TTC549 (cell line): Measurements from ENCODE around the gene MINDY4.

ENCODE experiments used
- FAIRE-seq: peaks from 2 replicates; lab custom pipeline; 2012; peaks lifted over from hg19 to GRCh38; lab: Jason Lieb, UNC

The MINDY4 gene

DNA sequence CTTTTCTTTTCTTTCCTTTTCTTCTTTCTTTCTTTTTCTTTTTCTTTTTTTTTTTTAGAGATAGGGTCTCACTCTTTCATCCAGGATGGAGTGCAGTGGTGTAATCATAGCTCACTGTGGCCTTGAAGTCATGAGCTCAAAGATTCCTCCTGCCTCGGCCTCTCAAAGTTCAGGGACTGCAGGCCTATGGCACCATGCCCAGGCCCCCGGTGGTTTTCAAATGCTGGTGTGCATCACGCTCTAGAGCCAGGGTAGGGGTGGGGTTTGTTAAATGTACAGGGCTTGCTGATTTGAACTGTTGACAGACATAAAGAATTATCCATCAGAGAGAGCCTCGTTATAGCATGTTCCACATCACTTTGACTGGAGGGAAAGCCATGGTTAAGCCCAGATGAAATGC lies 5.8 kb downstream of the MINDY4 start:
- no peak for FAIRE-seq

DNA sequence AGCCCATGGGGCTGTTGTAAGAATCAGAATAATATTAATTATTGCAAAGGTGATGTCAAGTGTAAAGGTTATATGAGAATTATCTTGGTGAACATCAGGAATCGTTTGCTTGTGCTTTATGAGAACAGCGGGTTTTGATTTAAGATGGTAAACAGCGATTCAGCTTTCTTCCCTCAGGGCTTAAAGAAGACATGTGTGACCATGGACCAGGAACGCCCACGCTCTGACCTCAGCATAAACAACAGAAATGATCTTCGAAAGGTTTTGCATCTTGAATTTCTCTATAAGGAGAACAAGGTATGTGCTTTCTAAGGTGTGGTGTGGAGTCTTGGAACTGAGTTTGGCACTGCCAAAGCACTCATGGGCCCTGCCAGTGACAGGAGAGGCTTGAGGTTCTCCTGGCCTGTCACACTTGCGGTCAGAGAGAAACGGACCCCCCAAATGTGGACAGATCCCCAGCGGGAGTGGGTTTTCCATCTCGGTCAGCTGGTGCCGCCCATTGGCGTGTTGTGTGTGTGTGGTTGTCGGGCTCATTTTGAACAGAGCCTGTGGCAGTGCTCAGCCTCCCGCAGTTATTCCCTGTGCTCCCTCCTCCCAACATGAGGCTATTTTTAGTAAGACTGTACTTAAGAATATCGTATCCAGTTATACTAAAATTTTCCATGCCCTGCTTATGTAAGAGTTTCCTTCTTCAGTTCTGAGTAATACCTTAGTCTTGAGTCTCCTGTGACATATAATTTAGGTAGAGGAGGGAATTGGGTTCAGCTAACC lies 7.2 kb downstream of the MINDY4 start:
- no peak for FAIRE-seq

- FAIRE-seq, result no peak
Observed at GRCh38 chr7:30779574-30779973, 8.4 kb downstream of the MINDY4 start.

DNA sequence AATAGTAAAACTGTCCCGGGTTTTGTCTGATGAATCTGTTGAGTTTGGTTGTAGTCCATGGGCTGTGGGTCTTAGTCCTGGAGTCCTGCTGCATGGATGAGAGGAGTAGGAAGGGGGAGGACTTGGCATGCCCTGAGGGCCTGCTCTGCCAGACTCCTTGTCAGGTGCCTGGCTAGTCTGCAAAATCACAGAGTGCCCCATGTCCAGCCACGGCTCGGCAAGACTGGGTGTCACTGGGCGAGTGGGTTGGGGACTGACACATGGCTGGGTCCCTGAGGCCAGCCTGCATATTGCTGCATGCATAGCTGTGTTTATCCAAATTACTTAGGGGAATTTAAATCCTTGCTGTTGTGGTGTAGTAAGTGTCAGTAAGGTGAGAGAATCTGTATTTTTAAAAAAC lies 9.7 kb downstream of the MINDY4 start:
- no peak for FAIRE-seq

- FAIRE-seq, result no peak
Observed at GRCh38 chr7:30782690-30783089, 11.5 kb downstream of the MINDY4 start.

DNA sequence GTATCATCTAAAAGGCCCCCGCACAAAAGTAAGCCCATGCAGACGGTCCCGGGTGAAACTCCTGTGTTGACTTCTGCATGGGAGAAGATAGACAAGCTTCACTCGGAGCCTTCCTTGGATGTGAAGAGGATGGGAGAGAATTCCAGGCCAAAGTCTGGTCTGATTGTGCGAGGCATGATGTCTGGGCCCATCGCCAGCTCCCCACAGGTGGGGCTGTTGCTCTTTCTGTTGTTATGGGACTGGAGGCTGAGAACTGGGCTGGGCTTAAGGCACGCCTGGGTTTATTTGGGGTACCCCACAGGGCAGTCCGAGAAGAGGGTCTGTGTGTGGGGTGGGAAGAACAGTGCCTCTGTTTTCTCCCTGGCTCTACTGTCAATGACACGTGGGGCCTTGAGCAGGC lies 14.6 kb downstream of the MINDY4 start:
- FAIRE-seq, result no peak

DNA sequence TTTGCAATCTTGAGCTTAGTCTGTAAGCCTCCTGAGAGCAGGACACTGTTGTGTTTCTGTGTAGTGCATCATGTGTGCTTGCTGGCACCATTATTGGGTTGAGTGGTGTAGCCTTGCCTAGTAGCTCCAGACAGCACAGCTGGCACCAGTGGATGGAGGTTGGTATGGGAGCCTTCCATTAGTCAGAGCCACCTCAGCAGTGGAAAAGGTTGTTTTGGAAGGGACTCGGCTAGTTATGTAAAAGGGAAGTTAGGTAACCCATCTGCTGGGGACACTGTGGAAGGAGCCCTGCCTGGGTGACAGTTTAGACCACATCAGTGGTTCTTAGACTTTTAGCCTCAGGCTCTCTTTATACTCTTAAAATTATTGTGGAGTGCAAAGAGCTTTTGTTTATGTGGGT lies 16.3 kb downstream of the MINDY4 start:
- no peak for FAIRE-seq

- FAIRE-seq, result no peak
Observed at GRCh38 chr7:30788640-30789333, 17.6 kb downstream of the MINDY4 start.

DNA sequence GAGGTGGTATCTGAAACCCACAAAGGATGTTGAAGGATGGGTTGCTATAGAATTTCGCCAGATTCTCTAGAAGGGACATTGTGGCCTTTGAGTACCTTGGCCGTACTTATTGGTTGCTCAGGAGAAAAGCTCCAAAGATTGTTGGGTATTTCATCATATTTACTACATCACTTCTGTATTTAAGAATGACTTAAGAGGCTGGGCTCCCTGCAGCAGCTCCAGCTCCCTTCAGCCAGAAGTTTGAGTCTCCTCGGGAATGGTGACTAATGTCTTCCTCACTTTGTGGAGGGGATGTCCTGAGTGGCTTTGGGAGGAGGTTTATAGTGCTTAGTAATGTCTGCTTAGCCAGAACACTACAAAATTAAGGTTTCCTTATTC lies 18.1 kb downstream of the MINDY4 start:
- FAIRE-seq, result no peak

DNA sequence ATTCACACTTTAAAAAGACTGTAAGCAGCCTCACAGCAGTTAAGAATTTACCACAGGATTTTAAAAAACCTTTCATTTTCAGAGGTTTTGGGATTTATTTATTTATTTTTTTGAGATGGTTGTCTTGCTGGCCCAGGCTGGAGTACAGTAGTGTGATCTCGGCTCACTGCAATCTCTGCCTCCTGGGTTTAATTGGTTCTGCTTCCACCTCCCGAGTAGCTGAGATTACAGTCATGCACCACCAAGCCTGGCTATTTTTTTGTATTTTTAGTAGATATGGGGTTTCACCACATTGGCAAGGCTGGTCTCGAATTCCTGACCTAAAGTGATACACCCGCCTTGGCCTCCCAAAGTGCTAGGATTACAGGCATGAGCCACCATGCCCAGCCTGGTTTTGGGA lies 19.1 kb downstream of the MINDY4 start:
- no peak for FAIRE-seq

DNA sequence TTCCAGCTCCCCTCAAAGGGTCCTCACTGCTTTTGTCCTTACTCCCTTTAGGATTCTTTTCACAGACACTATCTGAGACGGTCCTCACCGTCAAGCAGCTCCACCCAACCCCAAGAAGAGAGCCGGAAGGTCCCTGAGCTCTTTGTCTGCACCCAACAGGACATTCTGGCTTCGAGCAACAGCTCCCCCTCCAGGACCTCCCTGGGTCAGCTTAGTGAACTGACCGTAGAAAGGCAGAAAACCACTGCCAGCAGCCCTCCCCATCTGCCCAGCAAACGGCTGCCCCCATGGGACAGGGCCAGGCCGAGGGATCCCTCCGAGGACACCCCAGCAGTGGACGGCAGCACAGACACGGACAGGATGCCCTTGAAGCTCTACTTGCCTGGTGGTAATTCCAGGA lies 19.9 kb downstream of the MINDY4 start:
- no peak for FAIRE-seq

- FAIRE-seq, result no peak
Observed at GRCh38 chr7:30795161-30795948, 24.1 kb downstream of the MINDY4 start.

DNA sequence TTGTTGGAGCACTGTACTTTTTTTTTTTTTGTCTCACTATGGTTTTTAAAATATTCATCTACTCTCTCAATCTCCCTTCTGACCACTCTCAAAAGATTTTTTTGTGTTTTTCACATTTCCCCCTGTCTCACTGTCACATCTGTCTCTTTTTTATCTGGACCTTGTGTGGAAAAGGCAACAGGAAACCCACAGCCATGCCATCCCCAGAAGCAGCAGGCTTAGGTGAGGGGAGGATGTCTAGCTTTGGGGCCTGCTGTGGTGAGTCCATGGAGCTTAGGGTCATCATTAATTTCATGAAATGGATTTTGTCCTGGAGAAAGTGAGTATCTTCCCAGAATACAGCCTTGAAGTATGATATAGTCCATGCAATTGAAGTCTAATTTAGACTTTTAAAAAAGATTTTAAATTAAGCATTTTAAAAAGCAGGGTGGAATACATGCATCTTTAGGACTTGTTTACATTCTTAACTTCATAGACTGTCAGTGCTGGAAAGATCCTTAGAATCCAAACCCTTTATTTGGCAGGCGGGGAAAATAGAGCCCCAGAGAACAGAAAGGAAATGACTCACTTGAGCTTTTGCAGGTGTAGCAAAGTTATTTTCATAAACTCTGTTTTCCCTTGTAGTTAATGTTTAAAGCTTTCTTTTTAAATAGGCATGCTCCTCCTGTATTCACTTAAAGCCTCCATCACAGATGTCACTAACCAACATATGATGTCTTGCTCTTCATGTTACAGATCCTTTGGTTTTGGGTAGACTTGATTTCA lies 25.1 kb downstream of the MINDY4 start:
- no peak for FAIRE-seq

DNA sequence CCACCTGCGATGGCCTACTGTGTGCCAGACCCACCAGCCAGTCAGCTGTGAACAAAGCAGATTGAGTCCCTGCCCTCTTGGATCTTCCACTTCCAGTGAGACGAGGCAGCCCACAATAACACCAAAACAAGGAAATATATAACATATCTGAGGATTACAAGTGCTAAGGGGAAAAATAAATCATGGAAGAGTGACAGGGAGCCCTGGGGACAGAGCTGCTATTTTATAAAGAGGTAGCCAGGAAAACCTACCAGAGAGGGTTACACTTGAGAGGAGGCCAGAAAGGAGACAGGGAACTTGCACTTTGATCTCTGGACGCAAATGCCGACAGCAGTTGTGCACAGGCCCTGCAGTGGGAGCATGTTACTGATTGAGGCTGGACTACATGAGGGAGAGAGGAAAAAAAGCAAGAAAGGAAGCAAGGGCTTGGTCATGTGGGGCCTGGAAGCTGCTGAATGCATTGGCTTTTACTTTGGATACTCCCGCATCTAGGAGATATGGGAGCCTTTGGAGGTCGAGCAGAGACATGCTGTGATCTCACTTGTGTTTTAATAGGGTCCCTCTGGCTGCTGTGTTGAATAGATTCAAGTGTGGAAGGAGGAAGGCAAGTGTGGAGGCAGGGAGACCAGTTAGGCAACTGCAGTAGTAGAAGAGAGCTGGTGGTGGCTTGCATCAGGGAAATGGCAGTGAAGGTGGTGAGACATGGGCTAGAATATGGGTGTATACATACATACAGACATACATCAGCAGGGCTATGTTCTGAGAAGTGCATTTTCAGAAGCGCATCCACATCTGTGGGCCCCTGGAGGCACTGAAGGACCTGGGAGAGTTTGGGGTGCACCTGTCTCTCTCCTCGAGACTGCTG lies 26.2 kb downstream of the MINDY4 start:
- no peak for FAIRE-seq

GRCh38 chr7:30799206-30799975 lies 28.2 kb downstream of the MINDY4 start:
- FAIRE-seq, result no peak

GRCh38 chr7:30799976-30800661 lies 28.9 kb downstream of the MINDY4 start:
- FAIRE-seq, result no peak

DNA sequence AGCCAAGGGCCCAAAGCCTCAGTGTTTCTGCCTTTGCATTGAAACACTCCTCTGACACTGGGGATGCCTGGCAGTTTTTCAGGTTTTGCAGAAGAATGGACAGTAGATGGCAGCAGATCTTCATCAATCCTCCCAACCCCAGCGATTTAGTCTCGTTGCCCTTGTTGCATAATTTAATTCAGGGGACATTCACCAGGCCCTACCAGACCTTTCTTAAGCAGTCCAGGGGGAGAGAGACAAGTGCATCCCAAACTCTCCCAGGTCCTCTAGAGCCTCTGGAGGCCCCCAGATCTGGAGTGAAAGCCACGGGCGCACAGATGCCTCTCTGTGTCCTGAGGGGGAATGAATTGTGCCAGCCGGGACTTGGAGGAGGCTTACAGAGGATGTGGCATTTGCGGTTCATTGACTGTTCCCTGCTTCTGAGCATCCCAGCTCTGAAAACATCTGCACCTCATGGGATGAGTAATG lies 29.6 kb downstream of the MINDY4 start:
- peak; percentile 29 for FAIRE-seq

- no peak for FAIRE-seq
Observed at GRCh38 chr7:30802812-30803211, 31.6 kb downstream of the MINDY4 start.

- no peak for FAIRE-seq
Observed at GRCh38 chr7:30804078-30804661, 33.0 kb downstream of the MINDY4 start.
